ENCODE data around the gene TACC2.
A peak's percentile ranks its signal among the peaks of the same experiment; 100 is the strongest.

TACC2 gene

DNA sequence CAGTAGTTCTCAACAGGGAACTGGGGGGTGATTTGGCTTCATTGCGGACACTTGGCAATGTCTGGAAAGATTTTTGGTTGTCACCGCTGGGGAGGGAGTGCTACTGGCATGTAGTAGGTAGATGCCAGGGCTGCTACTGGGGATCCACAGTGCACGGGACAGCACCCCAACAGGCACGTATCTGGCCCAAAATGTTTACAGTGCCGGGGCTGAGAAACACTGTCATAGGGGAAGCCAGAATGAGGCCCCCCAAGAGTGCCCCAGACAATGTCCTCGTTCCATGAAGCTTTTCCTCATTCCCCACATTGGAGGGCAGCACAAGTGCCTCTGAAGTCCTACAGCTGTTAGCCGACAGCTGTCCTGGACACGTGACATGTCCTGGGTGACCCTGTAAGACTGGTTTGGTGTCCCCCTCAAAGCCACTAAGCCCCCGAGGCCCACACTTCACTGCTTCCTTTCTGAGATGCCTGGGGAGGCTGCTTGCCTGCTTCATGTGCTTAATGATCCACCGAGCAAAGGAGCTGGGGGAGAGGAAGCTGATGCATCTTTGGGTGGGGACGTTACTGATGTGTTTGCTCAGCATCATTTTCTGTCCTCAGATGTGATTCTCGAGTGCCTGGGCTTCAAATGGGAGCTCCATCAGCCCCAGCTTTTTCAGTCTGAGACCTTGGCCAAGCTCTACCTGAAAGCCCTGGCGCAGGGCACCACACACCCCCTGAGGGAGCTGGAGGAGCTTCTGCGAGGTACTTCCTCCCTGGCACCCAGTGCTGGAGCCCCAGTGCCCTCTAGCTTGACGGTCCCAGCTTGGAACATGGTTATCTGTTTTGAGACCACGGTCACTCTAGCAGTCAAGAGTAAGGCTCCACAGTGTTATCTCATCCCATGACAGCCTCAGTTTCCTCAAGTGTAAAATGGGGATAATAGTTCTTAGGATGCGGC lies 296.8 kb downstream of the TACC2 start:
- DNase-seq: no peak

DNA sequence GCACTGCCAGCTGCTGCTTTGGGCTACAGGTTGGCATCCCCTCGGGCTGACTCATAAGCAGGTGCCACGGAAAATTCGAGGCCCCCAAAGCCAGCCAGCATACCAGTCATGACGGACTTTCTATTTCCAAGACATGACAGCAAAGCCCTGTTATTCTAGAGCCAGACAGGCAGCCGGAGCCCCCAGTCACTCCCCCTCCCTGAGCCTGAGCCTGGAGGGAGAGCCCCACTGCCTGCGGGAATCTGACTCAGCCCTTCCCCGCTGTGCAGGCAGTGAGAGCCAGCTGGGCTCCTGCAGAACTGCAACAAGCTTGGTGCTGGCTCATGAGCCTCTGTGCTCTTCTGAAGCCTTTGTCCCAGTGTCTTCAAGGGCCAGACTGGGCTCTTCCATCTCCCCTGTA lies 297.9 kb downstream of the TACC2 start:
- DNase-seq: no peak

DNA sequence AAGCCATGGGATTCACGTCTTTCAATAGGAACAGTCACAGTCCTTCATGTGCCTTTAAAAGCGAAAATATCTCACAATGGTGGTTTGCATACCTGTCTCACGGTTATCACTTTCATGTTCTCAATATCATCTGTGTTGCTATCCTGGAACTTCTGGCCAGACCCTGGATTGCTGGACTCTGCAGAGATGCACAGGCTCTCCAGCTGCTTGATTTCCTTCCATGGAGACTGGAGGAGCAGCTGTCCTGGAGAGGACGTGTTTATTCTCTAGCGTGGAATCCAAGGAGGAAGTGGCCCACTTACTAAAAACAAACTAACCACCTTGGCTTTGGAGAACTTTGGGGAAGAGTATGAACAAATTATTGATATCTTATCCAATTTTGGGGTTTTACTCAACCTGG lies 298.6 kb downstream of the TACC2 start:
- DNase-seq: no peak

DNA sequence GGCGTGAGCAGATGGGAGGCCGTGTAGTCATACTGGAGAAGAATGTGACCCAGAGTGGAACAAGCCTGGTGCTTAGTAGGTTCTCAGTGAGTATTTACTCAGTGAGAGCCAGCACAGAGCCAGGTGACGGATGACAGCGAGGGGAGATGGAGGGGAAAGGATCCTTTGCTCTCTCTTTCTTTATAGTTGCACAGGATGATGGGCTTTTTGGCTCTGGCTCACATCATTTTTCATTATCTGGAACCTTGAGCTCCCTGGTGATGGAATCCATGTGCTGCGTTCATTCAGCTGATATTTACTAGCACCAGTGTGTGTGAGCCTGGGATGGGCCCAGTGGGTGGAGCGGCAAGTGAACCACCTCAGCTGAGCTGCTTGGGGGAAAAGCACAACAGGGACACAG lies 299.3 kb downstream of the TACC2 start:
- no peak for DNase-seq

DNA sequence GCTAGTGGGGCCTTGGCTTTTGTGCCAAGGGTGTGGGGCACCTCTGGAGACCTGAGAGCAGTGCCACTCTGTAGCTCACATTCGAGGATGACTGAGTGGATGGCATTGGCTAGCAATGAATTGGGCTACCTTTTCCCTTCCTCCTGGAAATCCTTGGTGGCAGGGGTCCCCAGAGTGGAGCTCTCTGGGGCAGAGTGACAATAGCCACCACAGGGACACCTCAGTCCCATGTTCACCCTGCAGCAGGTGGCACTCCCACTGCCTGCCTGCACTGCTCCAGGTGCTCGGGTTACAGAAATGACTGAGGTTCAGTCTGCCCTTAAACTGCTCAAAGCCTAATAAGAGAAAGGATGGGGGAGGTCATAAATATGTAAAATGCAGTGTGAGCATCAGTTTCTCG lies 300.0 kb downstream of the TACC2 start:
- no peak for DNase-seq

DNA sequence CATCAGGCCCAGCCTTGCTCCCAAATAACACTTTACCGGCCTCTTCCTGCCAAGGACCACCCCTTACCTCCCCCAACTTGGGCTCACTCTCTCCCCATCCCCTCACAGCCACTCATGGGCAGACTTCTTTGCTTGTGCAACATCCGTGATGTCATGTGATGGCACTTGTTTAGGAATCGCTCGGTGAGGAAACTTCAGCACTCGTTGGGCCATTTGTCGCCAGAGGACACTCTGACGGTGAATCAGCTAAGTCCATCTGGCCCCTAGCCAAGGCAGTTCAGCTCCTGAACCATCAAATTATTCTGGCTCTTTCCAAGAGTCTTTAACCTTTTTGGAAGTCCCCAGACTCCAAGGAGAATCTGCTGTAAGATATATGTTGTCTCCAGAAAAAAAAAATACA lies 301.4 kb downstream of the TACC2 start:
- DNase-seq: no peak

DNA sequence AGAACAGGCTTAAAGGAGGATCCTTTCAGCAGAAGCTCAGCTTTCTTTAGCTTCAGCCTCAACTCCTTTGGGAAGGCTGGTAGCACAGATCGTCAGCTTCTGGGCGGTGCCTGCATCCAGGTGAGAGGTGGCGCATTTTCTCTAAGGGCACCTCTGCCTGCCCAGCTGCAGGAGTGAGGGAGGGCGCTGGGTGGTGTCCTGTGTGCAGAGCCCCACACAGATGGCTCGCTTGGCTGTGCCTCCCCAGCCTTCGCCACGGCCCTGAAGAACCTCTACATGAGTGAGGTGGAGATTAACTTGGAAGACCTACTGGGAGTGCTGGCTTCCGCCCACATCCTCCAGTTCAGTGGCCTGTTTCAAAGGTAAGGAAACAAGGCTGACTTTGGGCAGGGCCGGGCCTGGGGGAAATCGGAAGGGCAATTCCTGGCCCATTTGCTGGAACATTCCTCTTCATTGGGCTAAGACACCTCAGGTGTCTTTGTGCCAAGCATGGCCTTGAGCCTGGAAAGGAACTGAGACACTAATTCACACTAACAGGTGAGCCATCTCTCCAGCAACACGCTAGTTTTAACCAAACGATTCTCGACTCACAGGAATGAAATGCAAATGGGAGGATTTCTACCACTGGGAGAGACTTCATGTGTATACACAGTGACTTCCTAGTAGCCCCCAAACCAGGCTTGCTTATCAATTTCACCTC lies 302.0 kb downstream of the TACC2 start:
- no peak for DNase-seq

DNA sequence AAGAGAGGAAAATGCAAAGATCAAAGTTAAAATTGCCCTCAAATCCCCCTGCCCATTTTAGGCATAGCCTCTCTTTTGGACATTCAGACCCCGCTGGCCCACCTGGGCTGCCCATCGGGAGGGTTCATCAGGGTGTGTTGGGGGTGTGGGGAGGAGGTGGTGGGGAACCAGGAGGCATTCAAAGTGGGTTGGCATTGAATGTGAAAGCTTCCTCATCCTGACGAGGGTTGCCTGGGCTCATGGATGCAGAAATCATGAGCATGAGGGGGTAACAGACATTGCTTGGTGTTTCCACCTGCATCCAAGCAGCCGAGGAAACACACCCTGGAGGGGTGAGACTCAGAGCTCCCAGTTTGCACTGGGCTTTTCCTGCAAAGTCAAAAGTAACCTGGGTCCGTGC lies 302.8 kb downstream of the TACC2 start:
- no peak for DNase-seq

DNA sequence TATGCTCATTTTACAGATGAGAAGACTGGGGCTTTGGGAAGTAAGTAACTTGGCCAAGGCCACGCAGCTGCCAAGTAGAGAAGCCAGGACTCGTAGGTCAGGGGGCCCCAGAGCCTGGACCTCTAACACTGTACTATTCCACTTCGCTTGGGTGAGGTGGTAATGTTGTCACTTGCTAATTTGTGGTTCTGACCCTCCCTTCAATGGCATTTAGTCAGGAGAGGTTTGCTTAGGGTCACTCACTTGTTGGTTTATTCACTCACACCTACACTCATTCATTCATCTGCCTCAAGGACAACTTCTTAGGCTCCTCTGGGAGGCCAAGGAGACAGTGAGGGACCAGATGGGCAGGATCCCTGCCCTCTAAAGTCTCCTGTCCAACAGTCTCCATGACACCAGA lies 303.4 kb downstream of the TACC2 start:
- no peak for DNase-seq

DNA sequence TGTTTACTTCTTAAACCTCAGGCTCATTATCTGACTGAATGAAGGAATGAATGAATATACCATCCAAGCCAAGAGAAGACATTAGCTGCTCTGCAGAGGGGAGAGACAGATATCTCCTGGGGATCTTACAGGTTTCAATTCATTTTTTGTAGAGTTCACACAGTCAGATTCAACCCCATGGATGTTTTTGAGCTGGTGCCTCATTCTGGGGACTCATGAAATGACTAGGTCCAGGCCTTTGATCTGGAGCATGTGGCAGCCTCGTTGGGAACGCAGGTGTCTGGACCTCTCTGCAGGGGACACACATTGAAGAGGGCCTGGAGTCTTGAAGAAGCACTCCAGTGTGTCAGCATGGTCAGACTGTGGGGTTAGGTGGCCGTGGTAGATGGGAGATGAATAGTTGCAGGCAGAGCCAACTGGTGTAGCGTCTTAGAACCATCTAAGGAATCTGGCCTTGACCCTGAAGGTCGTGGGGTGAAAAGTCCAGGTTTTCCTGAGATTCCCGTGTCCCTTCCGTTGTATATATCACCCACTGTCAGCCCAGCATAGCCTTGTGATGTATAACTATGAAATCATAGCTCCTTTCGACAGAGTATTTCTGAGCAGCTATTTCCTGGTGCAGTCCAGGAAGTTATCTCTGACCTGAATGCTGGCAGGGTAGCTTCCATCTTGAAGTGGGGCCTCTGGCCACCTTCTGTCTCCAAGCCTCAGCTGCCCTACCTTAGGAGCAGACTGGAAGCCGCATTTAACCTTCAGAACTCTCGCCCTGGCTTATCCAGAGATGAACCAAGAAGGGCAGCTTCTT lies 304.4 kb downstream of the TACC2 start:
- DNase-seq: no peak

DNA sequence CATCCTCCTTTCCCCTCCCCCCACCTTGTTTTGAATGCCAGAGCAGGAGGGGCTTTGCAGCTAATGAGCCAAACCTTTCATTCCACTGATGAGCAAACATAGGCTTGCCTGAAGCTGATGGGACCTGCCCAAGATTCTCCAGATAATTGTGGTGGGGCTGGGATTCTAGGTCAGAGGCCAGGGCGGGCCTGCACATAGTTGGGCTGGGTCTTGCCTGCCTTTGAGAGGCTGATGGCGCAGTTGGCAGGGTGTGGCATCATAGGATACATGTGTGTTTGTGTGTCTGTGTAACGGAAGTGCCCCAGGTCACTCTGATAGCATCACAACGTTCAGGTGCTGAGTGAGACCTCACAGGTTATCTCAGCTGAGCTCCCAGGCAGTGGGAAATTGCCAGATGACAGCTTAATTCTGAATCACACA lies 305.0 kb downstream of the TACC2 start:
- no peak for DNase-seq

DNA sequence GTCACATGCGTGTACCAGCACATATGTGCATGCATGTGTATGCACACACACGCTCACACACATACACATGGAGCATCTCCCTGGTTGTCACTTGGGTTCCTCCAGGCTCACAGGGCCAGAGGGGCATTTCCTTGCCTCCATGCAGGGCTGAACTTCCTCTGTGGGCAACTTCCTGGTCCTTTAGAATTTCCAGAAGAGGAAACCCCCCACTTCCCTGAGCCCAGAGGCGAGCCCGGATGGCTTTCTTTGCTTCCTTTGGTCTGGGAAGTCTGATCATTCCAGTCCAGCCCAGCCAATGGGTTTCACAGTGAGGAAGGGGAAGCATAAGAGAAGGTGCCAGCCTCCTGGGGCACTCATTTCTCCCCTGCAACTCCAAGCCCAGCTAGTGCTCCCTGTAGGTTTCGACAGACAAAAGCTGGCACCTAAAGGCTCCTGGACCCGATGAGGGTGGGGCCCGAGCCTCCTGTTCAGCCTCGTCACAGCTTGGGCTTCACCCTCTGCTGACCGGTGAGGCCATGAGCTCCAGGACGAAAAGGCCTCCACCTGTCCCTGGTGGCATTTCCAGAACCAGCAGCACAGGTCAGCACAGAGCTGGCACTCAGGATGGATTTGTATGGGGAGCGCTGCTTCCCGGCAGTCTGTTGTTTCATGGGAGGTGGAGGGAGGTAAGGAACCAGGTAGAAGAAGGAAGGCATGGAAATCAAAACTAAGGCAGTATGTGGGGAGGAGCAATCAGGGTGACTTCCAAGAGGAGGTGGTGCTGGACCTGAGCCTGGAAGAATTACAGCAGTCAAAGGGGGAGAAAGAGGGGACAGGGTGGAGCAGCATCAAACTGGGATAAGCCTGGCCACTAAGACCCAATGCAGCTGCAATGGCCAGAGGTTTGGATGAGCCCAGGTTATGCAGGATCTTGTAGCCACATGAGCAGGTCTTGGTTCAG lies 305.8 kb downstream of the TACC2 start:
- DNase-seq: no peak

DNA sequence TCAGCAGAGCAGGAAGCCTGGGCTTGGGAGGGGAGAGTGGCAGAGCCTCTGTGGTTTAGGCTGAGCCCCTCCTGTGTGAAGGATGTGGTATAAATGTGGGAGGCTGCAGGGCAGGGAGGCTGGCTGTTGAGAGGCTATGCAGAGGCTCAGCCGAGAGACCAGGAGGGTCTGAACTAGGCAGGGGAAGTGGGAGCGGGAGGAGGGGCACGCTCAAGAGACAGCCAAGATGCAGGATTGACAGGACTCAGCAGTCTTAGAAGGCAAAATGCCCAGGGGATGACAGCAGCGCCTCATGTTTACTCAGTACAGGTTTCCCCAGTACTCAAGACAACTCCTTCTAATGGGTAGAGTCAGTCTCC lies 306.5 kb downstream of the TACC2 start:
- no peak for DNase-seq

DNA sequence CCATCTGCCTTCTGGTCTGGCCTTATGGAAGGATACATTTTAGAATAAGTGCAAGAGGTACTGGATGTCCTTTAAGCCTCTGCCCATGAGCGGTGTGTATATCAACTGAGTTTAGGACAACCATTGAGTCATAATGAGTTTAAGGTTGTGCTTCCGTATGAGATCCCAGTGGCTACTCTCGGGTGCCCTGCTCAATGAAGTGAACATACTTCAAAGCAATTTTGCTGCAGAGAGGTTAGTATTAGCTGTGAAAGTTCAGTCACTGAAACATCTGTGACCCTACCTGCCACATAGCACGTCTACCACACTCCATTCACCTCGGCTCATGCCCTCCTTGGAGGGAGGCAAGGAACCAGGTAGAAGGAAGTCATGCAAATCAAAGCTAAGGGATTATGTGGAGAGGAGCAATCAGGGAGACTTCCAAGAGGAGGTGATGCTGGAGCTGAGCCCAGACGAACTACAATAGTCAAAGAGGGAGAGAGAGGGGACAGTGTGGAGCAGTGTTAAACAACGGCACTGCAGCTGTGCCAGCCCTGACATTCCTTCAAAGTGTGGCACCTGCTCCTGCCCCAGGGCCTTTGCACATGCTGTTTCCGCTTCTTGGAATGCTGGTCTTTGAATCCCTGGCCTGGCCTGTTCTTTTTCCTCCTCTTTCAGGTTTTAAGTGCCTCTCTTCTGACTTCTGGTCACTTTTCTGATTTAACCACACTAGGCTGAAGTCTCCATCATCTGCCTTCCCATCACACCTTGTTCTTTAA lies 307.6 kb downstream of the TACC2 start:
- DNase-seq: no peak

DNA sequence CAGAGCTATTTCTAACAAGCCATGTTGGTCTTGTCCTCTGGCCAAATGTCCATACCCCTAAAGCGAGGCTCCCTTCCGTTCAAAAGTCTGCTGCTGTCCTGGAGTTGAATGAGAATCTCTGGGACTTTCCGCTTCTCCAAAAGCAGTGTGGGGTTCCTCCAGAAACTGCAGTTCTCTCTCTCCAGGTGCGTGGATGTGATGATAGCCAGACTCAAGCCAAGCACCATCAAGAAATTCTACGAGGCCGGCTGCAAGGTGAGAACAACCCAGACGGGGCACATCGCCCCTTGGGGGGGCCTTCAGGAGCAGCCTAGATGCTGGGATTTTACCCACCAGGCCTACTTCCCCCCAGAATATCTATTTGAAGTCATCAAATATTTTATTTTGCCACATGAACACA lies 308.6 kb downstream of the TACC2 start:
- DNase-seq: no peak

DNA sequence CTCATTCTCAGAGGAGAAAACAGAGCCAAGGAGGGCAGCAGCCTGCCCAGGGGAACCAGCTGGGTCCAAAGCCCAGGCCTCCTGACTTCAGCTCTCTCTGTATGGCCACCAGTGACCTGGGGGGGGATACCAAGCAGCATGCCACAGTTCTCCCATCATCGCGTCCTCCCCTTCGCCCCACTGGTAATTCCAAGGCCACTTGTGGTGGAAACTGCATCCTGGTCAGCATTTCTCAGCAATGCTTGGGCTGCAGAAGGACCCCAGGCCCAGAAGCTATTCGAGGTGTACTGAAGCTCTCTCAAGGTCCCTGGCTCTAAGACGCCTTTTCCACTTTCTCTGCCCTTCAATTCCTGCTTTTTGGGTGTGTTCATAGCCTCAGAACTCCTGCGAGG lies 309.2 kb downstream of the TACC2 start:
- no peak for DNase-seq

DNA sequence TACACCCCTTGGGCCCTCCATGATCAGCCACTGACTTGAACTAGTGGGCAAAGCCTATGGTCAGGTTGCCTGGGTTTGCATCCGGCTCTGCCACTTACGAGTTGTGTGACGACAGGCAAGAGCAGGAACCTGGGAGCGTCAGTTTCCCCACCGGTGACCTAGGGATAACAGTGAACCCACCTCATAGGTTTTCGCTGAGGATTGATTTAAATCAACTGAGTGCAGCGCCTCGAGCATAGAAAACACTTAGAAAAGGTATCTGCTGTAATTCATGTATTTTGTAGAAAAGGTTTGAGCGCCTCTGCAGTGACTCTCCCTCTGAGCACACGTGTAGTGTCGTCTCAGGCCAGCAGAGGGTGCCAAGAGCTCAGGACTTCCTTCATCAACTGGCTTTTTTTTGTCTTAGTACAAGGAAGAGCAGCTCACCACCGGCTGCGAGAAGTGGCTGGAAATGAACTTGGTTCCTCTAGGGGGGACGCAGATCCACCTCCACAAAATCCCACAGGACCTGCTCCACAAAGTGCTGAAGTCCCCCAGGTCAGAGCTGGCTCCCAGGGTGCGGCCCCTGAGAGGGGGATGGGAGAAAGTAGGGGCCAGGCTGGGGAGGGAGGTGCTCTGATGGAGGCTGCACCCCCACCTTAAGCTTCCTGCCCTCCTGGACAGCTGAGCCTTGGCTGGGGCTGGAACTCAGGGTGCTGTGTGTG lies 309.8 kb downstream of the TACC2 start:
- DNase-seq: peak; percentile 62

DNA sequence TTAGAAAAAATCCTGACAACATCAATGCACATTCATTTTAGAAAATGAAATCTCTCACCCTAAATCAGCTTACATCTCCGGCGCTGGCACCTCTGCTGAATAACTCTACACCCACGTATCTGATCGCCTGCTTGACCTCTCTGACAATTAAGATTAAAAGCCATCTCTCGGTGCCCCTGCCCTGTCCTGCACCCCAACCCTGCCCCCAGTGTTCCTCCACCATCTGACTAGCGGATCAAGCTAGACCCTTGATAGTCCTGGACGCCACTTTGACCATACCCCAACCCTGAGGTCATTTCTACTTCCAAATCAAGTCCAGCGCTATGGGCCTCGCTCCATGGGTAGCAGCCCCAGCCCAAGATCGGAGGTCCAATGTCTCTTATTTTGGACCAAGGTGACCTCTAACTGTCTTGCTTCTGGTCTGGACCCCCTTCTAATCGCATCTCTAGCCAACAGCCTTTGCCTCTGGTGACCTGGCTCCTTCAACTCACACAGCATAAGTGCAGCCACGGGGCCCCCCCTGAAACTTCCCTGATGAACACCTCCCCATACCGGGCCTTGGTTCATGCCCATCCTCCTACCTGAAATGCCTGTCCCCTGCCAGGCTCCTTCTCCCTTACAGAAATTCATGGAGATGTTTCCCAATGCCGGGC lies 310.6 kb downstream of the TACC2 start:
- no peak for DNase-seq

DNA sequence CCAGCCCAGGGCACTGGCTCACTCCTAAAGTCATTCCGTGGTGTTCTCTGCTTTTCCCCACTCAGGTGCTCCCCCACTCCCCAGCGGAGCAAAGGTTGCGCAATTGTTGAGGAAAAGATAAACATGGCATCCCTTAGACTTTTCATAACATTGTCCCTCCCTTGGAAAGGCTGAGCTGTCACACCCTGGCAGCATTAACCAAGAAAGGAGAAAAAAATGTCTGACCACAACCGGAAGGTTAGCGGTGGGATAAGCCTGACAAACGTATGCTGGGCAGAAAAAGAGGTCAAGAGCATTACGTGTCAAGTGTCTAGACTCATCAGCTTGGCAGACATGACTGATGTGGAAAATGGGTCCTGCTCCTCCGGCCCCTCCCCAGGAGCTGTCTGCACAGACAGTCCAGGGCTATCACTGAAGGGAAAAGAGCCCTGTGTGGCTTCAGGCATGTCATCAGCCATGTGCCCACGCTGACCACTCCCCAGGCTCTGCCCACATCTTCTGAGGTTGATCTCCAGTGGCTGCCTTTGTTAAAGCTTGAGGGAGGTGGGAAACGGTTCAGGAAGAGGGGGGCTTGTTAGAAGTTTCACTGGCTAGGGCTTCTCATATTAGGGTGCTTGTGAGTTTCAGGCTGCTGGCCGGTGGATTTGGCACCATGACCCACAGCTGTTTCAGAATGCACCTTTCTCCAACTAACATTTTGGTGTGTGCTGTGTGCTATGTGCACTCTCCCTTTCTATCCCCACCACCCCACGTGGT lies 312.3 kb downstream of the TACC2 start:
- no peak for DNase-seq

DNA sequence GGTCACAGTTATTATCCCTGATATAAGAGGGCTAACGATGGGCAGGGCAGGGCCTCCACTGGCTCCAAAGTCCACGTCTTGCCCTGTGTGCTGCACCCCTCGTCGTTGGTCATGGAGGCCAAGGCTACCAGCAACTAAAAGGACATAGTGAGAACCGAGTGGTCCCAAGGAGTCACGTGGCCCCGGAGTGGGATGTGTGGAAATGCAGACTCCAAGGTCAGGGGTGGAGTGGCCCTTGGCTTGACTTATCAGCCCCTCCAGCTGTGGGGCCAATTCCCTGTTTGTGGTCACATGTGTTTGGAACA lies 312.8 kb downstream of the TACC2 start:
- DNase-seq: no peak

Measured in stimulated activated CD4-positive, alpha-beta T cell treated with anti-CD3 and anti-CD28 coated beads, Interleukin-1b, Interleukin-23, amount 100 ng/mL, for 48 hours (primary cell).